Measurements from ENCODE around the gene LIMS2.

Gene LIMS2

DNA sequence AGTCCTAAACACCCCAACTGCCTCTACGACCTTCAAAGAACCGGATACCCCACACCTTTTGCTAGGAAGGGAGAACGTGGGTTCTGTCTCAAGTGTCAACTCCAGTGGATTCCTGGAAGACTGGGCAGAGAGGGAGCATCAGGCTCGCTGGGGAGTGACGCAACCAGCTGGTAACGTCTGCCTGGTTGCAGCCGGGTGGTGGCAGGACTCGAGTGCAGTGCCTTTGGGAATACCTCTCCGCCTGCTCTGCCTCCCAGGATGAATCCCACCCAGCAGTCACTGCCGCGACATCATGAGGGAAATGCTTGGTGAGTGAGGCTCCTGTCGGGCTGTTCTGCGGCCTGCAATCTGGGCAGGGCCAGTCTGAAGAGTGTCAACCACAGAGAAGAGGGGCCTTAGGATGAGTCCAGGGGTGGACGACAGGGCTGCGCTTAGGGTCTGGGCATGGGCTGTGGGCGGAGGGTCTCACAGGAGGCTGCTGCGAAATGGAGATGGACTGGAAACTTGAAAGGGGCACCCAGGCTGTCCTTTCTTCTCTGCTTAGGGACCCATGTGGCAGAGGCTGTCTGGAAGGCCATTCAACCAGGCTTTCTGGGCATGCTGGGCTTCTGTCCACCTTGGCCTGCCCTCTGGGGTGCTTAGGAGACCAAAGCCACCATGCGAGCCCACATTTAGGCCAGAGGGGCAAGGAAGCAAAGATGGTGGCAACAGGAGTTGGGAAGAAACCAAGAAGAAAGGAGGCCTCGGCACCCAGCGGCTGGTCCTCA lies 16.5 kb downstream of the LIMS2 start:
- DNase-seq (ENCODE audit: low read depth, low spot score): no peak

DNA sequence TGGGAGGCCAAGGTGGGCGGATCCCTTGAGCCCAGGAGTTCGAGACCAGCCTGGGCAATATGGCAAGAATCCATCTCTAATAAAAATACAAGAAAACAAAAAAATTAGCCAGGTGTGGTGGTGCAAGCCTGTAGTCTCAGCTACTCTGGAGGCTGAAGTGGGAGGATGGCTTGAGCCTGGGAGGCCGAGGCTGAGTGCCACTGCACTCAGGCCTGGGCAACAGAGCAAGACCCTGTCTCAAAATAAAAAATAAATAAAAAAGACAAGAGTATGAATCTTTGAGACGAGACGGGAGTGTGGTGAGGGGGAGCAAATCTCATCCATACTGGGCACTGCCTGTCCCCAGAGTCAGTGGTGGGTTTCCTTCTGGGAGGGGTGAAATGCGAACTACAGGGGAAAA lies 17.2 kb downstream of the LIMS2 start:
- DNase-seq (ENCODE audit: low read depth, low spot score): no peak

- DNase-seq (ENCODE audit: low read depth, low spot score): no peak
These were observed 18.1 kb downstream of the LIMS2 start for GRCh38 chr2:127657232-127657595.

GRCh38 chr2:127656569-127657231 lies 18.6 kb downstream of the LIMS2 start:
- no peak for DNase-seq (ENCODE audit: low read depth, low spot score)

- no peak for DNase-seq (ENCODE audit: low read depth, low spot score)
These were observed 19.9 kb downstream of the LIMS2 start for GRCh38 chr2:127655209-127656073.

DNA sequence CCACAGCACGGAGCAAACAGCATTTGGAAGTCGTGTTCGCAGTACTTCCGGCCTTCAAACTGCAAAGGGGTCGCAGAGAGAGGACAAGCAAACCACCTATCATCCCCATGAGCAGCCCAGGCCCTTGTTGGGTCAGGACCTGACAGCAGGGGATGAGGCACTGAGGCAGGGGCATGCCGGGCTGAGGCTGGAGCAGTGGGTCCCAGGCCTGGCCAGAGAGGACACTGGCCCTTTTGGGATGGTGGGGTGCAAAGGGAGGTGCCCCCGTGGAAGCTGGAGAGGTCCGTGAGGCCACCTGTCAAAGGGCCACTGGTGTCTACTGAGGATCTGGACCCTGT lies 20.5 kb downstream of the LIMS2 start:
- no peak for DNase-seq (ENCODE audit: low read depth, low spot score)

- DNase-seq (ENCODE audit: low read depth, low spot score): no peak
These were observed 21.1 kb downstream of the LIMS2 start for GRCh38 chr2:127654084-127654837.

GRCh38 chr2:127653421-127654083 lies 21.8 kb downstream of the LIMS2 start:
- DNase-seq (ENCODE audit: low read depth, low spot score): no peak

DNA sequence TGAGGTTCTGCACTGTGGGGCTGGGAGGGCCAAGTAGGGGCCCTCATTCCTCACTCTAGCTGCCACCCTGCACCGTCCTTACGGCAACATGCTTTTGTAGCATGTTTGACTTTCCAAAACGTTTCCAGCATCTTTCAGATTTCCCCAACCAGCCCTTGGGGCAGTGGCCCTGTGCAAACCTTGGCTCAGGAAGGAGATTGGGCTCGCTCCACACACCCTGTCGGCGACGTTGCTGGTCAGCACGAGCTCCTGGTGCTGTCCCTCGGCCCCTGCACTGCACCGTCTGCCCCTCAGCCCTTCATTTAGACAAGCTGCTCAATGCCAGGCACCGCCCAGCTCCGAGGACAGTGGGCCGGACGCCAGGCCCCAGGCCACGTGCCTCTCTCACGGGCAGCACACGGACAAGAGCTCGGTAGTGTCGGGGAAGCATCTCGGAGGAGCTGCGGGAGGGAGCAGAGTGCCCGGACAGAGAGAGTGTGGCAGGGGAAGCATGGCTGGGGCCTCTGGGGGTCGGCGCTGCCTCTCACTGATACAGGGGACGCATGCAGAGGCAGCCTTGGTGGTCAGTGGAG lies 22.5 kb downstream of the LIMS2 start:
- DNase-seq (ENCODE audit: low read depth, low spot score): no peak

DNA sequence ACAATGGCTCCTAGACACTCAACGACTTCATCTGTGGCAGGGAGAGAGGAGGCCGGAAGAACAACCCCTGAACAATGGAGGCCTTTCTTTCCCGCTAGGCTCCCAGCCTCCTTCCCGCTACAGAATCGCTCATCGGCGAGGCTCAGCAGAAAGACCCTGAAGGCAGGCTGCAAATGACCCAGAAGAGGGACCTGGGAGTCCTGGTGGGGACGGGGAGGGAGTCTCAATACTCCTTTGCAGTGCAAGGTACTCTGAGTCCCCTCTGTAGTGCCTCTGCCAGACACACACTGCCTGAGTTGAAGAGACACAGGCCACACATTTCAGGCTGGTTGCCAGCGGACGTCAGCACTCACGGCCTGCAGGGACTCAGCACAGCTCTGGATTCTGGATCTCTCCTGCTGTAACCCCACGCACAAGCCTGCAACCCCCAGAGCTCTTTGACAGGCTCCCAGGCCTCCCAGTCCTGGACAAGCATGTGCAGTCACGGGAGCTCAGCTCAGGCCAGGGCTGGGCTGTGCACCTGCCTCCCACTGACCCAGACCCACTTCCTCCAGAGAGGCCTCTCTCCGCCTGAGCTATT lies 23.3 kb downstream of the LIMS2 start:
- no peak for DNase-seq (ENCODE audit: low read depth, low spot score)

DNA sequence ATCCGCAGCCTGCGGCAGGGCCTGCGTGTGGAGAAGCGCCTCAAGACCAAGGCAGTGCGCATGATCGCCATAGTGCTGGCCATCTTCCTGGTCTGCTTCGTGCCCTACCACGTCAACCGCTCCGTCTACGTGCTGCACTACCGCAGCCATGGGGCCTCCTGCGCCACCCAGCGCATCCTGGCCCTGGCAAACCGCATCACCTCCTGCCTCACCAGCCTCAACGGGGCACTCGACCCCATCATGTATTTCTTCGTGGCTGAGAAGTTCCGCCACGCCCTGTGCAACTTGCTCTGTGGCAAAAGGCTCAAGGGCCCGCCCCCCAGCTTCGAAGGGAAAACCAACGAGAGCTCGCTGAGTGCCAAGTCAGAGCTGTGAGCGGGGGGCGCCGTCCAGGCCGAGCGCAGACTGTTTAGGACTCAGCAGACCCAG lies 23.9 kb downstream of the LIMS2 start:
- DNase-seq (ENCODE audit: low read depth, low spot score): no peak

GRCh38 chr2:127650785-127651380 lies 24.4 kb downstream of the LIMS2 start:
- no peak for DNase-seq (ENCODE audit: low read depth, low spot score)

DNA sequence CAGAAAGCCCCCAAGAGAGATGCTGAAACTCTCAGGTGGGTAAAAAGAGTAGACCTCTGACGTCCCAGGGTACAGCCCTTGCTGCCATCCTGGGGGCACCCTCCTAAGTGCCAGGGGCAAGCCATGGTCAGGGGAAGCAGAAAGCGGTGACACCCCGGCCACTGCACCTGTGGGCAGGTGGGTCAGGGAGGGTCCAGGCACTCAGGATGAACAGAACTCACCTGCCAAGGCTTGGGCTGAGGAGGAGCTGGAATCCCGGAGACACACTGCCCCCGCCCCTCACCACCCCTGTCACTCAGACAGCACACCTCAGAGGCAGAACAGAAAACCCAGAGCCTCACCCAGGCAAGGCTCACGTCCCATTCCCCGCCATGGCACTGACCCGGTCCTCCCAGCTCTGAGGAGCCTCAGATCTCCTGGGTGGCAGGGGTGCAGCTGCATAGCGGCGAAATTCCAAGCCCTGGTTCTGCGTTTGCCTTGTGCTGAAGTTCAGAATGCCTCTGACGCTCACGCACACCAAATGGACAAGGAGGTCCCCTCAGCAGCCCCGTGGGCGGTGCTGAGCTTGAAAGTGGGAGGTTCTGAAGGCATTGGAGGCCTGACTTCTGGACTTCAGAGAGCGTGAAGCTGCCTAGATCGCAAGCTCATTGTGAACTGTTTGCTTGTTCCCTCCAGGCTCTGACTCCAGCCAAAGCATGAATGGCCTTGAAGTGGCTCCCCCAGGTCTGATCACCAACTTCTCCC lies 25.1 kb downstream of the LIMS2 start:
- no peak for DNase-seq (ENCODE audit: low read depth, low spot score)

DNA sequence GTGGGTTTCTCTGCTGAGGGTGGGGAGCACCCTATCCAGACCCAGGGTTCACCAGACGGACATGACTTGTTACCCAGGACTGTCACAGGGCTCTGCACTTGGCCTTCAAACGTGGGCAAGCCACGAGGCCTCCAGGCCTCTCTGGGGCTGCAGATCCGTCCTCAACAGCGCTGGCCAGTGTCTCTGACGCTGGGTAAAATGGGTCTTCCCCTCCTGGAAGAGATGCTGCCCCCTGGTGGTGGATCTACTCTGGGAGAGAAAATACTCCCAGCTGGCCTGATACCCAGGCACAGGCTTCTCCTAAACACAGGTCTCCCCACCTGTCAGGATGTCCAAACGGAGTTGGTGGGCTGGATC lies 25.7 kb downstream of the LIMS2 start:
- DNase-seq (ENCODE audit: low read depth, low spot score): no peak

DNA sequence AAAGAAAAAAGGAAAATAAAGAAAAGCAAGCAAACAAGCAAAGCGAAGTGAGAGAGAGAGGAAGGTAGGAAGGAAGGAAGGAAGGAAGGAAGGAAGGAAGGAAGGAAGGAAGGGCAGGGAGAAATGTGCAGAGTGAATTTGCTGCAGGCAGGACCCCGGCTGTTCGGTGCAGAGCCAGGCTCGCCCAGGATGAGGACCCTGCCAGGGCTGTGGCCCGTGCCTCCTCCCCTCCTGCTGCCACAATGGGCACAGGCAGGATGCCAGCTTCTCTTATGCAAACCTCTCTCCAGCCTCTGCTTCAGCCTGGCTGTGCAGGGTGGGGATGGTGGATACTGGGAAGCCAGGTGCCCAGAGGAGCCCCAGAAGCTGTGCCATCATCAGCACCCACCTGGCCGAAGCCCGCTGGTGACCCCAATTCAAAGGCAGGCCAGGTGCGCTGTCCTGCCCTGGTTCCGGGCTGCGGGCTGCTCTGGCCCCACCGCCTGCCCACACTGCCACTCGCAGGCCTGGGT lies 26.2 kb downstream of the LIMS2 start:
- DNase-seq (ENCODE audit: low read depth, low spot score): no peak

- DNase-seq (ENCODE audit: low read depth, low spot score): no peak
These were observed 27.0 kb downstream of the LIMS2 start for GRCh38 chr2:127648321-127648720.

DNA sequence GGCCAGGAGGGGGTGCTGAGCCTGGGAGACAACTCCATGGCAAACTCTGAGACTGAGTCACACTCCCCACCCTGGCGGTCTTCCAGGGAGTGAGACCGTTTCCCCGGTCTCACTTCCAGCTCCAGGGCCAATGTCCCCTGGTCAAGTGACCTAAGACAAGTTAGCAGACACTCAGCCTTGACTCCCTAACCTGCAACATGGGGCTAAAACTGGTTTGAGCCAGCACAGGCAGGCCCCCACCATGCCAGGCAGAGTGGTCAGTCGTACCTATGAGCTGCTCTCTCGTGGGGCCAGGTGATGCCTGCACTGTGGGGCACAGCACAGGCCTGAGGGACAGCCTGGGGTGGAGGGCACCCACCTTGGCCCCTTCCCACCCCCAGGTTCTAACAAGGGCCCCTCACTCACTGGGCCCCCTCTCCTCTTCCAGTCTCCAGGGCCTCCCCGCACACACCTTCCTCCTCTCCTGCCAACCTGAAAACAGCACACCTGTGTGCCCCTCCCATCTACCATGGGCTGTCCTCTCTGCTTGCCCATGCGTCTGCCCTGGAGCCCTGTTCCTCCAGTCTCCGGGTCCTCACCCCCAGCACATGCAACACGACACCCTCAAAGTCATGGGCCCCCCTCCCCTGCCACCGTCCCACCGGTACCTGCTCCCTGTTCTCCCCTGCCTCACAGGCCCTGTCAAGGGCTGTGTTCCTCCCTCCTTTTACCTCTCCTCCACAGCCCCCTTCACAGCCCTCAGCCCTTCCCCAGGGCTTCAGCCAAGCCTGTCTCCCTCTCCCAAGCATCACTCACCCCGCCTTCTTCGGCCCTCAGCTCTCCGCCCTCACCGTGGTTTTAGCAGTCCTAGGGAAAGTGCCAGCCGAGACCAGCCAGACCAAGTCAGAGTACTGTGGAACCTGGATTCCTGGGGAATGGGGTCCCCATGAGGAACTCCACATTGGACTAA lies 27.8 kb downstream of the LIMS2 start:
- DNase-seq (ENCODE audit: low read depth, low spot score): no peak
